ENCODE measurements around the gene HMX3. TPM values are rescaled to one million over a fixed set of nuclear protein-coding genes. Genes with fewer than 3 reads are reported as not detected.

The HMX3 gene
- total RNA-seq, 1 donor from 2014 or later = 0.77 TPM

DNA sequence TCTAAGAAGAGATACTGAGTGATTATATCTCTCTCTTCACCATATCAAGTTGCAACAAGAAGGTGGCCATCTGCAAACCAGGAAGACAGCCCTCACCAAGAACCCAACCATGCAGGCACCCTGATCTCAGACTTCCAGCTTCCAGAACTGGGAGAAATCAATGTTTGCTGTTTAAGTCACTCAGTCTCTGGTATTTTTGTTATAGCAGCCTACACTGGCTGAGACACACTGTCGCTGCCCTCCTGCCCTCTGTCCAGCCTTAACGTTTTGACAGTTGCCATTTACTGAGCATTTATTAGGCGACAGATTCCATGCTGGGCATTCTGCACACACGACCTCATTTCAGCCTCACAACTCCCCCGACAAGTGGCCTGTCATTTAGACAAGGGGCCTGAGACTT lies 9.5 kb upstream of the HMX3 start:
- TF ChIP-seq, protein P1, sequence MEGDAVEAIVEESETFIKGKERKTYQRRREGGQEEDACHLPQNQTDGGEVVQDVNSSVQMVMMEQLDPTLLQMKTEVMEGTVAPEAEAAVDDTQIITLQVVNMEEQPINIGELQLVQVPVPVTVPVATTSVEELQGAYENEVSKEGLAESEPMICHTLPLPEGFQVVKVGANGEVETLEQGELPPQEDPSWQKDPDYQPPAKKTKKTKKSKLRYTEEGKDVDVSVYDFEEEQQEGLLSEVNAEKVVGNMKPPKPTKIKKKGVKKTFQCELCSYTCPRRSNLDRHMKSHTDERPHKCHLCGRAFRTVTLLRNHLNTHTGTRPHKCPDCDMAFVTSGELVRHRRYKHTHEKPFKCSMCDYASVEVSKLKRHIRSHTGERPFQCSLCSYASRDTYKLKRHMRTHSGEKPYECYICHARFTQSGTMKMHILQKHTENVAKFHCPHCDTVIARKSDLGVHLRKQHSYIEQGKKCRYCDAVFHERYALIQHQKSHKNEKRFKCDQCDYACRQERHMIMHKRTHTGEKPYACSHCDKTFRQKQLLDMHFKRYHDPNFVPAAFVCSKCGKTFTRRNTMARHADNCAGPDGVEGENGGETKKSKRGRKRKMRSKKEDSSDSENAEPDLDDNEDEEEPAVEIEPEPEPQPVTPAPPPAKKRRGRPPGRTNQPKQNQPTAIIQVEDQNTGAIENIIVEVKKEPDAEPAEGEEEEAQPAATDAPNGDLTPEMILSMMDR (conservative IDR thresholded peaks at IDR 0.05) = no peak
- Mint-ChIP-seq H3K9me3 (no peaks in the 10 kb centered on the region), H3K36me3 (no peaks in the 10 kb centered on the region), H3K27ac (no peak overlapping the region), H3K4me1 (ENCODE audit: unreplicated experiment) (no peaks in the 10 kb centered on the region), H3K4me3 (no peak overlapping the region), H3K27me3 (peaks cover 92% of the 10 kb centered on the region)
- no peak for DNase-seq (ENCODE audit: extremely low spot score, unreplicated experiment)

DNA sequence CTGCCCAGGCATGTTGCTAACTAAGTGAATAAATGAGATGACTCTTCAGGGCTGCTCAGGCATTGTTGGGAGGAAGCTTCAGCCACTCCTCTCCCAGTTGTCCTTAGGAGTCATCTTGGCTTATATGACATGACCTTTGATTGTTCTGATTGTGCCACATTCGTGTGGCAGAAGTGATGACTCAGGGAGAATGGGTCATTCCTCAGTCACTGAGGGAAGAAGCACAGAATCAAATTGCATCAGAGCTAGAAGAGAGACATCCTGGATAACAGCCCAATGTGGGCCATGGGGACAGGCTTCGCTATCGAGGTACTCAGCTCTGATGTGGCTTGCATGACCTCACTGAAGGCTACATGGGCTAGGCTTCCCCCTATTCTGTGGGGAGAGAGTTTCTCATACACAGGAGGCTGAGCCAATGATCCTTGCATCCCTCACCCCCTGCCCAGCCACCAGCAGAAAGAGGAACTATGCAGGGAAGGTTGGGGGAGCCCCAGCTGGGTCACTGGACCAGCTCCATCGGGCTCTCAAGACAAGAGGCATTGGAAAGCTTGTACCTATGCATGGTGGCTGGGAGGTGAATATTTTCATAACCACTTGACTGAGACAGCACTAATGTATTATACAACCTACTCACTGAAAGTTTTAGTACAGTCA lies 6.0 kb upstream of the HMX3 start:
- Mint-ChIP-seq H3K27ac (no peak overlapping the region), H3K4me3 (no peak overlapping the region), H3K4me1 (ENCODE audit: unreplicated experiment) (peaks cover 7% of the 10 kb centered on the region), H3K36me3 (no peaks in the 10 kb centered on the region), H3K9me3 (no peaks in the 10 kb centered on the region), H3K27me3 (peaks cover 100% of the 10 kb centered on the region)
- TF ChIP-seq, protein P1 (conservative IDR thresholded peaks at IDR 0.05) = no peak
- DNase-seq (ENCODE audit: extremely low spot score, unreplicated experiment) = no peak

DNA sequence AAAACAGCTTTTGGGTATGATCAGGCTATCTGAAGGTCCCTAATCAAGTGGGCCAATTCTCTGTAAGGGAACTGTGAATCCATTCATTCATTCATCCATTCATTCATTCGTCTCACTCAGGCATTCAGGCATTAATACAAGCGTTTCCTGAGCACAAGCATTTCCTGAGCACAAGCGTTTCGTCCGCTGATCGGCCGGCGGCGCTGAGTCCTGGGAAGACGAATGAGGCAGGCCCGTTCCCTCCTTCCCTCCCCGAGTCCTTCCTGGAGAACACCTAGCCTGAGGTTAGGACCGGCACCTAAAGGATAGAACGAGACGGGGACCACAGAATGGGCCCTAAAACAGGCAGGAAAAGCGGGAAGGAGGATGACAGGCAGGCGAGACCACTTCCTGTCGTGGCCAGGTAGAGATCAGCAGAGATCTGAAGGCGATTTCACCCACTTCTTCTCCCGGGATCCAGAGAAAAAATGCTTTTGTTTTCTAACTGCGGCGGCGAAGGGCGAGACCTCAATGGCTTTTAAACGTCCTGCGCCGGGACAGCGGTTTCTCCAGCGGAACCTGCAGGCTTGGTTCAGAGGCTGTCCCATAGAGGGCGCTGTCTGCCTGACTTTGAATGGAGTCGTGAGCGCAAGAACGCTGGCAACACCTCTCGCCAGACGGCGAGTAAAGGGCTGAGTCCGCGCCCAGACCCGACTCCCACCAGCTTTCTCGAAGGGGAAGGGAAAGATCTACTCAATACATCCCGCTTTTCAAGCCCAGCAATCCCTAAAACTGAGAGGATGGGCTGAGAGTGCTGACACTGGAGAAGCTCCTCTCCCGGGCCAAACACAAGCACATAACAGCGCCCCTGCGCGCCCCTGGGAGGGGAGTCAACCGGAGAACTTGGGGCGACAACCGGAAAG lies 2.9 kb upstream of the HMX3 start:
- Mint-ChIP-seq H3K27ac (no peak overlapping the region), H3K36me3 (no peaks in the 10 kb centered on the region), H3K4me3 (peak overlapping the region; percentile 80), H3K9me3 (no peaks in the 10 kb centered on the region), H3K27me3 (peaks cover 86% of the 10 kb centered on the region), H3K4me1 (ENCODE audit: unreplicated experiment) (peaks cover 7% of the 10 kb centered on the region)
- TF ChIP-seq, protein P1 (conservative IDR thresholded peaks at IDR 0.05) = peak; percentile 97
- DNase-seq (ENCODE audit: extremely low spot score, unreplicated experiment) = no peak

DNA sequence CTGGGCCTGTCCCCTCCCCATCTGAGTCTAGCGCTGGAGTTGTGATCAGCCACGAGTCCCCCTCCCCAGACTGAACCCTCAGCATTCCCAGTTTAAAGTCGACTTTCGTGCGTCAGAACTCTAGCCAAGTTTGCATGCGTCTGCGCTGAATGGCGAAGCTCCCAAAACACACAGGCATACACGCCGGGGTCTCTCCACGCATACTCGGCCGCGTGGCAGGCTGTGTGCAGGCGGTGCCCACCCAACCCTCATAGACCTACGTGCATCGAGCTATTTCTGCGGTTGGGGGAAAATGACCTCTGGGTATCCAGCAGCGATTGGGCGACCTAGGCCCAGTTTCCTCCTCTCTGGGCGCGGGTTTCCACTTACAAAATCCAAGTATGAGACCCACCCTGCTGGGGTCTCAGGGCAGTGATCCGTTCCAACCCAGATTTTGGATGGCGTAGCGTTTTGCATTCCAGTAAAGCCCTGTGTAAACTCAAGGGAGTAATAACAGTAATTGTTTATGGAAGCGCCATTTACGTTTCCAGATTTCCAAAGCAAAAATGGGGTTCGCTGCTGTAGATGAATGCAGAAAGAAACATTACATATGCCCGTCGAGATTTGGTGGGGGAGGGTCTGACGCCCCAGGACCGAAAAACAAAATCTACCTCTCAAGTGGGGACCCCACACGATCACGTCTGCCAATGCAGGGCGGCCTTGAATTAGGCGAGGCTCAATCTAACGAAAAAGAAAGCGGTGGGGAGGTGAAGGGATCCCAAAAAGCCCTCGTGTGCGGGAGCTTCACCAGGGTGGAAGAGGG lies 2.0 kb upstream of the HMX3 start:
- TF ChIP-seq, protein P1 (conservative IDR thresholded peaks at IDR 0.05) = no peak

DNA sequence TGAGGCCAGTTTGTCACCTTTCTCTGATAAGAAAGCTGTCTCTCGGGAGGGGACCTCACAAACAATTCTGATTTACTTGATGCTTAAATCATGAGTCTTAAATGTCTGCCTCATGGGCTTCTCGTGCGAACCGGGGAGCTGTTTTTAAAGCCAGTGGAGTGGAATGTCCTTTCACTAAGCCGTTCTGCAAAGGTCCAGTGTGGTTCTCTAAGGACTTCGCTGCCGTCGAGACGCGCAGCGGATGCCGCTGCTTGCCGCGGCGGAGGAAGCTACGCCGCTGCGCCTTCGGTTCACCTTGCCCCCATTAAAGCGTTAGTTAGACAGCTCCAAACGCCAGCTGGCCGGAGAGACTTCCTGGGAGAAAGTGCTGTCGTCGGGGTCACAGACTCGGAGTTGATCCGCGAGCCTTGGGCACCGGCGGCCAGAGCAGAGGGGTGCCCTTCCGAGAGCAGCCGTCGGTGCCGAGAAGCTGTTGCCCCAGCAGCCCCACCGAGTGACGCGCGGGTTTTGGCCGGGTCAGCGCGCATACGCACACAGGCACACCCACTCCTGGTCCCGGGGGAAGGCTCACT lies 1.3 kb upstream of the HMX3 start:
- H3K36me3 Mint-ChIP-seq = no peaks in the 10 kb centered on the region
- H3K27ac Mint-ChIP-seq = no peak overlapping the region
- peaks cover 86% of the 10 kb centered on the region for H3K27me3 Mint-ChIP-seq
- H3K9me3 Mint-ChIP-seq = no peaks in the 10 kb centered on the region
- TF ChIP-seq, protein P1 (conservative IDR thresholded peaks at IDR 0.05) = no peak
- H3K4me1 Mint-ChIP-seq (ENCODE audit: unreplicated experiment) = peaks cover 10% of the 10 kb centered on the region
- peak overlapping the region; percentile 49 for H3K4me3 Mint-ChIP-seq
- no peak for DNase-seq (ENCODE audit: extremely low spot score, unreplicated experiment)

More for the DNA sequence above, 2.0 kb upstream of the HMX3 start:
- Mint-ChIP-seq H3K27ac (no peak overlapping the region), H3K9me3 (no peaks in the 10 kb centered on the region), H3K27me3 (peaks cover 86% of the 10 kb centered on the region), H3K4me3 (peak overlapping the region; percentile 49), H3K36me3 (no peaks in the 10 kb centered on the region), H3K4me1 (ENCODE audit: unreplicated experiment) (peaks cover 7% of the 10 kb centered on the region)
- no peak for DNase-seq (ENCODE audit: extremely low spot score, unreplicated experiment)
